ENCODE measurements around the gene SUV39H2.

DNA sequence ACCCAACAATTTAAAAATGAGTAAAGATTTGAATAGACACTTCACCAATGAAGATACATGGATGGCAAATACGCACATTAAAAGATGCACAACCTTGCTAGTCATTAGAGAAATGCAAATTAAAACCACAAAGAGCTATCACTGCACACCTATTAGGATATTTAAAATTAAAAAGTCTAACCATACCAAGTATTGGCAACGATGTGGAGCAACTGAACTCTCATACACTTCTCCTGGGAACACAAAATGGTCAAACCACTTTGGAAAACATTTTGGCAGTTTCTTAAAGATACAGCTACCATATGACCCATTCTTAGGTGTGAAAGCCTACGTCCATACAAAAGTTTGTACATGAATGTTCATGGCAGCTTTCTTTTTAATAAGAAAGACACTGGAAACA lies 39.2 kb downstream of the SUV39H2 start:
- TF ChIP-seq POLR2AphosphoS5 (IDR thresholded peaks at IDR 0.05) (no peak), POLR2A (IDR thresholded peaks at IDR 0.05; ENCODE audit: low read depth) (no peak), EP300 (IDR thresholded peaks at IDR 0.05) (no peak)
- TF ChIP-seq, protein P1, sequence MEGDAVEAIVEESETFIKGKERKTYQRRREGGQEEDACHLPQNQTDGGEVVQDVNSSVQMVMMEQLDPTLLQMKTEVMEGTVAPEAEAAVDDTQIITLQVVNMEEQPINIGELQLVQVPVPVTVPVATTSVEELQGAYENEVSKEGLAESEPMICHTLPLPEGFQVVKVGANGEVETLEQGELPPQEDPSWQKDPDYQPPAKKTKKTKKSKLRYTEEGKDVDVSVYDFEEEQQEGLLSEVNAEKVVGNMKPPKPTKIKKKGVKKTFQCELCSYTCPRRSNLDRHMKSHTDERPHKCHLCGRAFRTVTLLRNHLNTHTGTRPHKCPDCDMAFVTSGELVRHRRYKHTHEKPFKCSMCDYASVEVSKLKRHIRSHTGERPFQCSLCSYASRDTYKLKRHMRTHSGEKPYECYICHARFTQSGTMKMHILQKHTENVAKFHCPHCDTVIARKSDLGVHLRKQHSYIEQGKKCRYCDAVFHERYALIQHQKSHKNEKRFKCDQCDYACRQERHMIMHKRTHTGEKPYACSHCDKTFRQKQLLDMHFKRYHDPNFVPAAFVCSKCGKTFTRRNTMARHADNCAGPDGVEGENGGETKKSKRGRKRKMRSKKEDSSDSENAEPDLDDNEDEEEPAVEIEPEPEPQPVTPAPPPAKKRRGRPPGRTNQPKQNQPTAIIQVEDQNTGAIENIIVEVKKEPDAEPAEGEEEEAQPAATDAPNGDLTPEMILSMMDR (IDR thresholded peaks at IDR 0.05), result no peak

All from esophagus muscularis mucosa (tissue), 4 donors.